Choroid plexus epithelial cell (primary cell): Measurements from ENCODE around the gene AFG1L.
"Not testable (repeated sequence)": the region's sequence is repeated elsewhere in the genome, so short reads cannot be mapped to it uniquely, and the experiment has no call there.

ENCODE experiments used
- DNase-seq: peaks from one replicate; pipeline ENCODE4 v3.0.0-alpha.2; 2010; ENCODE audit warnings: low read depth
- H3K4me3 ChIP-seq: 2 replicates; pipeline ENCODE4 v1.5.1; 2011; ENCODE audit warnings: low read depth, mild to moderate bottlenecking, control low read depth, low read length, moderate library complexity
- TF ChIP-seq, protein P1 (sequence below): conservative IDR thresholded peaks from 2 replicates; pipeline ENCODE4 v1.5.1; 2011; ENCODE audit warnings: low read depth, mild to moderate bottlenecking, control low read depth, inconsistent platforms, low read length, moderate library complexity

Gene AFG1L

DNA sequence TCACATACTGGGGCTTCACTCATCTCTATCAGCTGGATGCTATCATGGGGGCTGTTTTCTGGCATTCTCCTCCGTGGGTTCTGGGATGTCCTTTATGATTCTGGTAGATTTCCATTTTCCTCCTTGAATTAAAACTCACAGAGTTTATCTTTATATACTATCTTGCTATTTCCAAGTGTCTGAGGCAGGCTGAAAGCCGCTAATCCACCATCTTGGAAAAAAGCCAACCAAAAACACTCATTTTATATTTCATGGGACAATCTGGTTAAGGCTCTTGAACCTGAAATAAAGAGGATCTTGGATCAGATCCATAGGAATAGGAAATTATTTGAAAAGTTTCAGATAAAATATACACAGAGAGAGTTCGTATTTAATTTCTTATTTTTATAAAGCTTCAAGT lies 86.0 kb downstream of the AFG1L start:
- no peak for DNase-seq
- TF ChIP-seq, protein P1, sequence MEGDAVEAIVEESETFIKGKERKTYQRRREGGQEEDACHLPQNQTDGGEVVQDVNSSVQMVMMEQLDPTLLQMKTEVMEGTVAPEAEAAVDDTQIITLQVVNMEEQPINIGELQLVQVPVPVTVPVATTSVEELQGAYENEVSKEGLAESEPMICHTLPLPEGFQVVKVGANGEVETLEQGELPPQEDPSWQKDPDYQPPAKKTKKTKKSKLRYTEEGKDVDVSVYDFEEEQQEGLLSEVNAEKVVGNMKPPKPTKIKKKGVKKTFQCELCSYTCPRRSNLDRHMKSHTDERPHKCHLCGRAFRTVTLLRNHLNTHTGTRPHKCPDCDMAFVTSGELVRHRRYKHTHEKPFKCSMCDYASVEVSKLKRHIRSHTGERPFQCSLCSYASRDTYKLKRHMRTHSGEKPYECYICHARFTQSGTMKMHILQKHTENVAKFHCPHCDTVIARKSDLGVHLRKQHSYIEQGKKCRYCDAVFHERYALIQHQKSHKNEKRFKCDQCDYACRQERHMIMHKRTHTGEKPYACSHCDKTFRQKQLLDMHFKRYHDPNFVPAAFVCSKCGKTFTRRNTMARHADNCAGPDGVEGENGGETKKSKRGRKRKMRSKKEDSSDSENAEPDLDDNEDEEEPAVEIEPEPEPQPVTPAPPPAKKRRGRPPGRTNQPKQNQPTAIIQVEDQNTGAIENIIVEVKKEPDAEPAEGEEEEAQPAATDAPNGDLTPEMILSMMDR, result no peak
- H3K4me3 ChIP-seq, result no peak overlapping the region

- no peak for DNase-seq
- TF ChIP-seq, protein P1, result no peak
- H3K4me3 ChIP-seq, result no peak overlapping the region
Measured at GRCh38 chr6:108383981-108384380, 89.1 kb downstream of the AFG1L start.

DNA sequence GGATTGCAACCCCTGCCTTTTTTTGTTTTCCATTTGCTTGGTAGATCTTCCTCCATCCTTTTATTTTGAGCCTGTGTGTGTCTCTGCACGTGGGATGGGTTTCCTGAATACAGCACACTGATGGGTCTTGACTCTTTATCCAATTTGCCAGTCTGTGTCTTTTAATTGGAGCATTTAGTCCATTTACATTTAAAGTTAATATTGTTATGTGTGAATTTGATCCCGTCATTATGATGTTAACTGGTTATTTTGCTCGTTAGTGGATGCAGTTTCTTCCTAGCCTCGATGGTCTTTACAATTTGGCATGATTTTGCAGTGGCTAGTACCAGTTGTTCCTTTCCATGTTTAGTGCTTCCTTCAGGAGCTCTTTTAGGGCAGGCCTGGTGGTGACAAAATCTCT lies 94.3 kb downstream of the AFG1L start:
- DNase-seq, H3K4me3 ChIP-seq: not testable (repeated sequence)

DNA sequence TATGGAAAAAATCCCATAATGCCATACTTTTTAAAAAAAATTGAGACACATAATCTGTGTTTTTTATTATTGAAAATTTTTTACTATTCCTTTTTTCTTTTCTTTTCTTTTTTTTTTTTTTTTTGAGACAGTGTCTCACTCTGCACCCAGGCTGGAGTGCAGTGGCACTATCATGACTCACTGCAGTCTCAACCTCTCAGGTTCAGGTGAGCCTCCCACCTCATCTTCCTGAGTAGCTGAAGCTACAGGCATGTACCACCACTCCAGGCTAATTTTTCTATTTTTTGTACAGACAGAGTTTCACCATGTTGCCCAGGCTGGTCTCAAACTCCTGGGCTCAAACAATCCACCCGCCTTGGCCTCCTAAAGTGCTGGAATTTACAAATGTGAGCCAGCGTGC lies 100.4 kb downstream of the AFG1L start:
- no peak overlapping the region for H3K4me3 ChIP-seq
- no peak for DNase-seq
- TF ChIP-seq, protein P1, result no peak

GRCh38 chr6:108403236-108403635 lies 108.4 kb downstream of the AFG1L start:
- no peak overlapping the region for H3K4me3 ChIP-seq
- TF ChIP-seq, protein P1, result no peak
- DNase-seq, result no peak

- no peak overlapping the region for H3K4me3 ChIP-seq
- DNase-seq, result no peak
- TF ChIP-seq, protein P1, result no peak
Measured at GRCh38 chr6:108406943-108407342, 112.1 kb downstream of the AFG1L start.

DNA sequence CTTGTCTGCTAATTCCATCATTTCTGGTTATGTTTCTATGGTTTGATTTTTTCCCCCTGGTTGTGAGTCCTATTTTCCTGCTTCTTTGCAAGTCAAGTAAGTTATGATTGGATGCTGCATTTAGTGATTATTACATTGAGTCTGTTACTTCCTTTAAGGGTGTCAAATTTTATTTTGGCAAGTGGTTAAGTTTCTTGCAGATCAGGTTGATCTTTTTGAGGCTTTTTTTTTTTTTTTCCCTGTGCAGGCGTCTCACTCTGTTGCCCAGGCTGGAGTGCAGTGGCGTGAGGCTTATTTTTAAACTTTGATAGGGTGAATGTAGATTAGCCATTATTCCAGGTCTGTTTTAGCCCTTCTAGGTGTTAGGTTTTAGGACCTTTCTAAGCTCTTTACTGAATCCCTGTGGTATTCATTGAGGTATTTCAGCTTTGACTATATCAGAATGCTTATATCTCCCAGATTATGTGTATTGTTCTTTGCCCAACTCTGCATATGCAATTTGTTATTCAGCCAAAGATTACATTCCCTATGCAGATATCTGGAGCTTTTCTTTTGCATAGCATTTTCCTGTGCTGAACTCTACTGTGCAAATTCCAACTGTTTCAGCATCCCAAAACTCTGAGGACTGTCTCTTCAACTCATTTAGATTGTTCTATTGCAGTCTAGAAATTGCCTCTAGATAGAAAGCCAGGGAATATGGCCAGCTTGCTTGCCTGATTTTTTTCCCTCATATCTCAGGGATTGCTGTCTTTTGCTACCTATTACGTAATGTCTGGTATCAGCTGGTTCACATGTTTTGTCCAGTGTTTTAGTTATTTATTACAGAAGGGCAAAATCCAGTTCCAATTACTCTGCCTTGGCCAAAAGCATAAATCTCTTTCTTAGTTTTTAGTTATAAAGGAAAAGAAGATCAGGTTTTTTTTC lies 113.3 kb downstream of the AFG1L start:
- no peak overlapping the region for H3K4me3 ChIP-seq
- TF ChIP-seq, protein P1, result no peak
- DNase-seq, result peak; percentile 63
